ENCODE data around the gene TMIGD2.
A peak's percentile ranks its signal among the peaks of the same experiment; 100 is the strongest.
"Not testable (repeated sequence)": the region's sequence is repeated elsewhere in the genome, so short reads cannot be mapped to it uniquely, and the experiment has no call there.

The TMIGD2 gene, protein sequence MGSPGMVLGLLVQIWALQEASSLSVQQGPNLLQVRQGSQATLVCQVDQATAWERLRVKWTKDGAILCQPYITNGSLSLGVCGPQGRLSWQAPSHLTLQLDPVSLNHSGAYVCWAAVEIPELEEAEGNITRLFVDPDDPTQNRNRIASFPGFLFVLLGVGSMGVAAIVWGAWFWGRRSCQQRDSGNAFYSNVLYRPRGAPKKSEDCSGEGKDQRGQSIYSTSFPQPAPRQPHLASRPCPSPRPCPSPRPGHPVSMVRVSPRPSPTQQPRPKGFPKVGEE

GRCh38 chr19:4302243-4302640, at the start of gene TMIGD2:
Gene TMIGD2 (minus strand): TSS chr19:4302389. CDS start chr19:4302385, 4 bp downstream.
- DNase-seq = no peak

DNA sequence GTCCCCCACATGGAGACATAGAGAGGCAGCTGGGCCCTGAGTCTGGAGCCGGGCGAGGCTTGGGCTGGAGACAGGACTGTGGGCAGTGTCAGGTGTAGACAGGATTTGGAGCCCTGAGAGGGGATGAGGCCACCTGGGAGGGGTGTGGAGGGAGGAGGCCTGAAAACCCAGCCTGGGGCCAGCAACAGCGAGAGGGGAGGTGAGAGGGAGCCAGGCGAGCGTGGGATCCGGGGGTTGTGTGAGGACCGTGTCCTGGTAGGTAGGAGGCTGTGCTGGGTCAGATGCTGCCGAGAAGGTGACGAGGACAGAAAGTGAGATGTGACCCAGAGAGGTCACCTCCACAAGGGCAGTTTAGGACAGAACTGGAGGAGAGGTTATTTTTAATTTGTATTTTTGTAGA, 48.5 kb upstream of the TMIGD2 start:
- DNase-seq = no peak

DNA sequence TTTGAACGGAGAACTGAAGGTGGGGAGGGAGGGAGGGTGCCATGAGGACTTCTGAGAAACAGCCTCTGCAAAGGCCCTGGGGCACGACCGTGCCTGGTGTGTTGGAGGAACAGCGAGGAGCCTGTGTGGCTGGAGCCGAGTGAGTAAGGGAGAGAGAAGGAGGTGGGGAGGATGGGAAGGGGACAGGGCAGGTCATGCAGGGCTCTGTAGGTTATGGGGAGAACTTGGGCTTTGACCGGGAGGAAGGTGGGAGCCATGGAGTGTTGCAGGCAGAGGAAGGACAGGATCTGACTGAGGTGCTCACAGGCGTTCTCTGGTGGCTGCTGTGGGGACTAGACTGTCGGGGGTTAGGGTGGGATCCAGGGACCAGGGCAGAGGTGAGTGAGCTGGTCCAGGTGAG, 47.9 kb upstream of the TMIGD2 start:
- DNase-seq = no peak

DNA sequence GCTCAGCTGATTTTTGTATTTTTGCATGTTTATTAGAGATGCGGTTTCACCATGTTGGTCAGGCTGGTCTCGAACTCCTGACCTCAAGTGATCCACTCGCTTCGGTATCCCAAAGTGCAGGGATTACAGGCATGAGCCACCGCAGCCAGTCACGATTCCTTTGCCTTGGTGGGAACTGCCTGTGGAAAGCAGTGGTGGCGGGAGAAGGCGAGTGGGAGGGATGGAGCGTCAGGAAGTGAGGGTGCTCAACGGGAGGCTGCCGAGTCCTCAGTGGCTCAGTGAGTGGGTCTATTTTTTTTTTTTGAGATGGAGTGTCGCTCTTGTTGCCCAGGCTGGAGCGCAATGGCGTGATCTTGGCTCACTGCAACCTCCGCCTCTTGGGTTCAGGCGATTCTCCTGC, 47.0 kb upstream of the TMIGD2 start:
- not testable (repeated sequence) for DNase-seq

GRCh38 chr19:4347521-4347920, 45.3 kb upstream of the TMIGD2 start:
- DNase-seq = no peak

- DNase-seq = no peak
These were observed 43.8 kb upstream of the TMIGD2 start for GRCh38 chr19:4346020-4346383.

DNA sequence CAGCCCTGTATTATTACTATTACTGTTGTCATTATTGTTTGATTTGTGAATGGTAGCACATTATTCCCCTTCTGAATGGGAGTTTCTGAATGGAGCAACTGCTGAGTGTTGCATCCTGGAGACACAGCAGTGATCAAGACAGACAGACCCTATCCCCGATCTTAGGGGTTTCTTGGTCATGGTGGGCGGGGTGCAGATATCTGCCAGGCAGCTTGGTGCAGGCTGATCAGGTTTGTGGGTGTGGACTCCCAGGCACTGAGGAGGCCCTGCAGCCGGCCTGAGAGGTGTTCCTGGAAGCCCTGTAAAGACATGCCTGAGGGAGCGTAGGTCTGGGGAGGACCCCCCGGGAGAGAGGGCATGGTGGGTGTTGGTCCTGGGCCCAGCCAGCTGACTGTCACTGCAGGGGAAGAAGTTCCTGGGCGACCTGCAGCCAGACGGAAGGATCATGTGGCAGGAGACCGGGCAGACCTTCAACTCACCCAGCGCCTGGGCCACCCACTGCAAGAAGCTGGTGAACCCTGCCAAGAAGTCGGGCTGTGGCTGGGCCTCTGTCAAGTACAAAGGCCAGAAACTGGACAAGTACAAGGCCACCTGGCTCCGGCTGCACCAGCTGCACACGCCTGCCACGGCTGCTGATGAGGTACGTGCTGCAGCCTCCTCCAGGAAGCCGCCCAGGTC, 43.3 kb upstream of the TMIGD2 start:
- no peak for DNase-seq

DNA sequence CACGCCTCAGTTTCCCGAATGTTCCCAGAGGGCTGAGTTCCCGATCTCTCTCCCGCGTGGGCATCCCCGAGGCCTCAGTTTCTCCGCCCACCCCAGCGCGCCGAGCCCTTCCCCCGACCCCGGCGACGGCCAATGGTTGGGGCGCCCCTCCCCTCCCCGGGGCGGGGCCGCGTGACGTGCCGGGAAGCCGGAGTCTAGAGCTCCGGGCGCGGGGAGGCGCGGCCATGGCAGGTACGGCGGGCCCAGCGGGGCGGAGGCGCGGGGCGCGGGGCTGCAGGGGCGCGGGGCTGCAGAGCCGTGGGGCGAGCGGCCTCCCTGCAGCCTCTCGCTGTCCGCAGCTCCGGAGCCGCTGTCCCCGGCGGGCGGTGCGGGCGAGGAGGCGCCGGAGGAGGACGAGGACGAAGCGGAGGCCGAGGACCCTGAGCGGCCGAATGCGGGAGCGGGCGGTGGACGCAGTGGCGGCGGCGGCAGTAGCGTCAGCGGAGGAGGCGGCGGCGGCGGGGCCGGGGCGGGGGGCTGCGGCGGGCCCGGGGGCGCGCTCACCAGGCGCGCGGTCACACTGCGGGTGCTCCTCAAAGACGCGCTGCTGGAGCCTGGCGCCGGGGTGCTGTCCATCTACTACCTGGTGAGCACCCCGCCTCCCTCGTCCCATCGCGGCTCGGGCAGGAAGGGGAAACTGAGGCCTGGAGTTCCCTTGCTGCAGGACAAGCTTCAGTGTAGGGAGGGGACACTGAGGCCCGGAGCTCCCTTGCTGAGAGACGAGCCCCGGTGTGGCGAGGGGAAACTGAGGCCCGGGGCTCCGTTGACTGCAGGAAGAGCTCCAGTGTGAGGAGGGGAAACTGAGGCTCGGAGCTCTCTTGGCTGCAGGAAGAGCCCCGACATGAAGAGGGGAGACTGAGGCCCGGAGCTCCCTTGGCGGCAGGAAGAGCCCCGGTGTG, 41.5 kb upstream of the TMIGD2 start, which contains the start of gene MPND:
MPND (plus strand) TSS at position 193 of the 938 bp plus-strand sequence; CDS start at position 225, 32 bp downstream.
- DNase-seq = peak; percentile 49 to 68

DNA sequence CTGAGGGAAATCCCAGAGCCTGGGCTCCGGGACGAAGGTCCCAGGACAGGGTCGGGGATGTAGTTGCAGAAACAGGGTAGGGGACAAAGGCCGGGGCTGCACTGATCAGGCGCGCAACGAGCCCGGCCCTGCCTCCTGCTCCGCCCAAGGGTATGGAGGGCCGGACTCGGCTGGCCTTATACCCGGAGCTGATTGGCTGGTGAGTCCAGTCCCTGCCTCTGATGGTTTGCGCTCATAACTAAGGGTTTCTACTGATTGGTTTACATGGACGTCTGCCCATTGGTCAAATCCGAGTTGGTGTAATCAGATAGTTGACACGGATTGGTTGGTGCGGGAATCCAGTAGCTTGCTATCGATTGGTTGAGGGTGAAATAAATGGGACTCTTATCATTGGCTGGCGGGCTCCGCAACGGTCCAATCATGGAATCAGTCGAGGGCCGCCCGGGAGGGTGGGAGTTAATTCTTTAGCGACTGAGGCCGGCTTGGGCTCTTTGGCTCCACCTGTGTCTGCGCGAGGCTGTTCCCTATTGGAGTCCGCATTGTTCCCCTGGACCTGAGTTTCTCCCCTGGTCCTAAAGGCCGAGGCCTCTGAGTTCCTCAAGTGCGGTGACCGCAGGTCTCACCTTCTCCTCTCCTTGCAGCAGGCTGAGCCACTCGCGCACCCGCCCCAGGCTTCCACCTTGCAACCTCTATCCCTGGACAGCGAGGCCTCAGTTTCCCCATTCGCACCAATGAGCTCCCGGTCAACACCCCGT, 40.6 kb upstream of the TMIGD2 start:
- DNase-seq = peak; percentile 92 to 99

GRCh38 chr19:4342314-4342614, 40.1 kb upstream of the TMIGD2 start:
- no peak for DNase-seq

- DNase-seq = no peak
These were observed 36.5 kb upstream of the TMIGD2 start, which contains the start of gene STAP2 for GRCh38 chr19:4338441-4339355. Gene STAP2 (minus strand): TSS chr19:4338827. CDS start chr19:4338753, 74 bp downstream.

GRCh38 chr19:4337906-4338440, 35.8 kb upstream of the TMIGD2 start:
- no peak for DNase-seq

GRCh38 chr19:4334929-4335570, 32.9 kb upstream of the TMIGD2 start:
- no peak for DNase-seq

DNA sequence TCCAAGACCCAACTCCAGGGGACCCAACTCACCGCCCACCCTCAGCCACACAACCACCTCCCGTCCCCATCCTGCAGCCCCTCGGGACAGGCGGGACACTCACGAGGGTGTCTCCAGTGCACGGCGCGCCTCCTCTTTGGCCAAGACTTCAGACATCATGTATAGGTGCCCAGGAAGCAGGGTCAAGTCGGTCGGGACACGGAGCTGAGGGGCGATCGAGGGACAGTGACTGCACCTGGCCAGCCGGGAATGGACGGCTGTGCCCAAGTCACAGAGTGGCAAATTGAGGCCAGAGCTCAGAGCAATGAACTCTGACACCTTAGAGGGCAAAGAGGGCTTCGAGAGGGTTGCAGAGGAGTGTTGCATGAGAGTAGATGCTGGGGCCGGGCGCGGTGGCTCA, 27.7 kb upstream of the TMIGD2 start:
- no peak for DNase-seq

- not testable (repeated sequence) for DNase-seq
These were observed 26.9 kb upstream of the TMIGD2 start for GRCh38 chr19:4328991-4329681.

GRCh38 chr19:4328243-4328990, 26.2 kb upstream of the TMIGD2 start:
- DNase-seq = peak; percentile 92 to 95

GRCh38 chr19:4327877-4328242, 25.7 kb upstream of the TMIGD2 start:
- DNase-seq = no peak

DNA sequence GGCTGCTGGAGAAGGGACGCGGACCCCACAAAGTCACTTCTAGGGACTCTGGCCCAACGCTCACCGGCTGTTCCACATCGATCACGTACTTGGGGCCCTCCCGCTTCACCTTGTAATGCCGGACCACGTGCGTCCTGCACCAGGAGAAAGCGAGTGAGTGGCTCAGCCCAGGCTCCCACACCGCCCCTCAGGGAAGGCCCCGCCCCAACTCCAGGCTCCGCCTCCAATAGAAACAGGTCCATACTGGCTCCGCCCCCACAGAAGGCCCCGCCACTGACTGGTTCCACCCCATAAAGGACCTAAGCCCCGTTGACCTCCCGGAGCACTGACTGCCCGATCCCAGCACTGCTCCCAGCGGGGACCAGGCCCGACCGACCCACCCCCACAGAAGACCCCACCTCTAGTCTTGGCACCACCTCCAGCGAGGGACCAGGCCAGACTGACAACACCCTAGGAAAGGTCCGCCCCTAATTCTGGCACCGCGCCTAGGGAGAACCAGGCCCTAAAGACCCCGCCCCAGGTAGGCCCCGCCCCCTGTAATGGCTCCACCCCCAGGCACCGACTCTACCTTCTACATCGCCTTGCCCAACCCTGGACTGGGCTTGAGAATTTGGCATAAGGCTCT, 25.2 kb upstream of the TMIGD2 start:
- no peak for DNase-seq

DNA sequence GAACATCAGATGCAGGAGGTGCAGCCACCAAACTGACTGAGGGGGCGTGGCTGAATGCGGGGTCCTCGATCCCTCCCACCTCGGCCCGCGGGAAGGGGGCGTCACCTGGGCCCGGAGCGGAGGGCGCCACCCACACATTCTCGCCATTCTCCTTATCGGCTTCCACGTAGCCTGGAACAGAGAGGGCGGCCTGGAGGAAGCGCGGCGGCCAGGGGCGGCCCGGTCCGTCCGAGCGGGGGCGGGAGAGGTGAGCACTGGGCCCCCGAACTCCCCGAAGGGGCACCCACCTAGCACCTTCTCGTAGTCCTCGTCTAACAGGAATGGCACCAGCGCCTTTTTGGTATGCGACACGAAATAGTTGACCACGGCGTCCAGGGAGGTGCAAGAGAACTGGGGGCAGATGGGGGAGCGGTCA, 24.7 kb upstream of the TMIGD2 start:
- DNase-seq = no peak

Data from cerebellar nuclear complex (tissue), 1 donor.